ENCODE results near the gene SCN9A. TPM values are rescaled to one million over a fixed set of nuclear protein-coding genes. Genes with fewer than 3 reads are reported as not detected.

Gene SCN9A
- total and polyA plus RNA-seq, 9 of the 15 experiments (the other 6 are each of a cell fraction or from before 2014, with no cell fraction given) = 1.4 to 22.8 (median 7.1) TPM

- TF ChIP-seq TCF7 (IDR thresholded peaks at IDR 0.05; ENCODE audit: borderline replicate concordance) (no peak), CTCFL (IDR thresholded peaks at IDR 0.05; ENCODE audit: borderline replicate concordance, insufficient read depth, low read depth, low read length, poor library complexity, severe bottlenecking) (no peak), RCOR1 (IDR thresholded peaks at IDR 0.05; ENCODE audit: borderline replicate concordance in 1 of 2, low read depth in 2 of 2, low read length in 2 of 2) (no peak), ARID1B (IDR thresholded peaks at IDR 0.05) (peak; percentile 26; the same call in 1 of the 2 replicates), MITF (IDR thresholded peaks at IDR 0.05) (no peak), POLR2AphosphoS5 (IDR thresholded peaks at IDR 0.05; ENCODE audit: control insufficient read depth, insufficient read depth, low read depth, low read length) (no peak), MAFG (tag; conservative IDR thresholded peaks at IDR 0.05) (peak; percentile 80), ELF4 (CRISPR knock-in tag; IDR thresholded peaks at IDR 0.05) (no peak), MAFK (IDR thresholded peaks at IDR 0.05; ENCODE audit: low read length) (peak; percentile 78), HDAC8 (tag; IDR thresholded peaks at IDR 0.05) (0 out of 2 replicates have a peak, but pooled peaks have one; percentile 22), TBP (optimal IDR thresholded peaks at IDR 0.05; ENCODE audit: low read depth, low read length) (no peak), MBD2 (IDR thresholded peaks at IDR 0.05; ENCODE audit: borderline replicate concordance, low read depth) (no peak), ZBTB12 (CRISPR knock-in tag; IDR thresholded peaks at IDR 0.05) (no peak), HMG20B (CRISPR knock-in tag; IDR thresholded peaks at IDR 0.05) (no peak), NBN (IDR thresholded peaks at IDR 0.05; ENCODE audit: low read depth) (no peak), ZNF146 (CRISPR knock-in tag; IDR thresholded peaks at IDR 0.05; ENCODE audit: unreplicated experiment) (no peak), TOE1 (IDR thresholded peaks at IDR 0.05; ENCODE audit: borderline replicate concordance) (no peak), TOE1 (CRISPR knock-in tag; IDR thresholded peaks at IDR 0.05; ENCODE audit: borderline replicate concordance, low read depth) (no peak), KAT2B (IDR thresholded peaks at IDR 0.05; ENCODE audit: low read depth, low read length) (no peak)
Measured at GRCh38 chr2:166411473-166412230, 35.9 kb upstream of the SCN9A start (continued).
